HUES64 (cell line): ENCODE data around the gene NRF1. TPM values are rescaled to one million over a fixed set of nuclear protein-coding genes. Genes with fewer than 3 reads are reported as not detected.
"Not testable (repeated sequence)": the region's sequence is repeated elsewhere in the genome, so short reads cannot be mapped to it uniquely, and the experiment has no call there.

Experiments
- H3K27ac ChIP-seq: 2 replicates; pipeline ENCODE4 v1.7.0; 2013; ENCODE audit warnings: low read depth, low read length, inconsistent platforms
- H3K27me3 ChIP-seq: 2 replicates; pipeline ENCODE4 v1.6.1; 2013; ENCODE audit warnings: mild to moderate bottlenecking, low read length; ENCODE audit not compliant: insufficient read depth
- H3K36me3 ChIP-seq: 2 replicates; pipeline ENCODE4 v1.6.1; 2013; ENCODE audit warnings: mild to moderate bottlenecking, low read length; ENCODE audit not compliant: insufficient read depth
- H3K4me1 ChIP-seq: 2 replicates; pipeline ENCODE4 v1.6.1; 2013; ENCODE audit warnings: mild to moderate bottlenecking, low read length, moderate library complexity; ENCODE audit not compliant: insufficient read depth
- H3K4me3 ChIP-seq: 2 replicates; pipeline ENCODE4 v1.5.1; 2013; ENCODE audit warnings: mild to moderate bottlenecking, low read length, moderate library complexity
- H3K9ac ChIP-seq: 2 replicates; pipeline ENCODE4 v1.6.1; 2013; ENCODE audit warnings: mild to moderate bottlenecking, low read depth, low read length
- H3K9me3 ChIP-seq: 2 replicates; pipeline ENCODE4 v1.6.1; 2013; ENCODE audit warnings: low read depth, low read length; ENCODE audit not compliant: insufficient read depth
- WGBS: fragments of 150-250, 120-280 bp; methylation state at CpG from one replicate; pipeline ENCODE4 v1.1.7; 2013; ENCODE audit warnings: missing lambda C conversion rate; 5-methylcytosine and 5-hydroxymethylcytosine counted together
- polyA plus RNA-seq, 2 experiments: library from polyadenylated mRNA; stranded (reverse); fragments of 50-300 nt; gene quantifications; one replicate each; pipeline ENCODE4 v1.2.3, GENCODE V29; 2013

NRF1 gene
- 13.2 TPM for polyA plus RNA-seq (2013, experiment 1 of 2)
- polyA plus RNA-seq (2013, experiment 2 of 2), result 15.0 TPM

- H3K9ac ChIP-seq, result peak within 1 kb of the TSS; percentile 99
- no peaks in the 10 kb centered on the region for H3K27me3 ChIP-seq
- peak within 1 kb of the TSS; percentile 98 for H3K27ac ChIP-seq
- peaks cover 9% of the 10 kb centered on the region for H3K4me1 ChIP-seq
- no peaks in the 10 kb centered on the region for H3K9me3 ChIP-seq
- H3K36me3 ChIP-seq, result peaks cover 21% of the 10 kb centered on the region
- under 1% methylated on average over 98 of the region's 98 CpGs for WGBS
- peak within 1 kb of the TSS; percentile 80 for H3K4me3 ChIP-seq
Measured at GRCh38 chr7:129611246-129612111, at the start of gene NRF1. Gene NRF1 (plus strand): TSS chr7:129611720. CDS start chr7:129657352, 45,632 bp downstream.

GRCh38 chr7:129566323-129566722 lies 45.2 kb upstream of the NRF1 start:
- H3K4me3 ChIP-seq, H3K9ac ChIP-seq, H3K27ac ChIP-seq, H3K9me3 ChIP-seq, H3K27me3 ChIP-seq, H3K36me3 ChIP-seq, H3K4me1 ChIP-seq: not testable (repeated sequence)
- WGBS, result 87% methylated on average over 2 of the region's 2 CpGs

- Histone ChIP-seq H3K27ac (no peak overlapping the region), H3K4me3 (no peak overlapping the region), H3K4me1 (0 out of 2 replicates have a peak, but pooled peaks cover 4% of the 10 kb centered on the region), H3K9me3 (no peaks in the 10 kb centered on the region), H3K27me3 (no peaks in the 10 kb centered on the region), H3K36me3 (no peaks in the 10 kb centered on the region), H3K9ac (no peak overlapping the region)
- WGBS, result 93% methylated on average over 3 of the region's 3 CpGs
Measured at GRCh38 chr7:129567377-129567776, 44.1 kb upstream of the NRF1 start.

- no peak overlapping the region for H3K9ac ChIP-seq
- no CpG with 5 or more reads among the region's 1 CpG for WGBS
- H3K9me3 ChIP-seq, result no peaks in the 10 kb centered on the region
- no peaks in the 10 kb centered on the region for H3K36me3 ChIP-seq
- 0 out of 2 replicates have a peak, but pooled peaks cover 4% of the 10 kb centered on the region for H3K4me1 ChIP-seq
- H3K27ac ChIP-seq, result no peak overlapping the region
- H3K27me3 ChIP-seq, result no peaks in the 10 kb centered on the region
- no peak overlapping the region for H3K4me3 ChIP-seq
Measured at GRCh38 chr7:129568240-129568639, 43.3 kb upstream of the NRF1 start.

GRCh38 chr7:129569326-129569725 lies 42.2 kb upstream of the NRF1 start:
- WGBS, result 67% methylated on average over 4 of the region's 4 CpGs
- H3K9ac ChIP-seq, result no peak overlapping the region
- H3K27me3 ChIP-seq, result no peaks in the 10 kb centered on the region
- H3K4me3 ChIP-seq, result no peak overlapping the region
- no peaks in the 10 kb centered on the region for H3K36me3 ChIP-seq
- H3K4me1 ChIP-seq, result 0 out of 2 replicates have a peak, but pooled peaks cover 4% of the 10 kb centered on the region
- H3K9me3 ChIP-seq, result no peaks in the 10 kb centered on the region
- no peak overlapping the region for H3K27ac ChIP-seq

GRCh38 chr7:129569811-129570215 lies 41.7 kb upstream of the NRF1 start:
- Histone ChIP-seq H3K27ac (no peak overlapping the region), H3K36me3 (no peaks in the 10 kb centered on the region), H3K4me1 (0 out of 2 replicates have a peak, but pooled peaks cover 4% of the 10 kb centered on the region), H3K9ac (no peak overlapping the region), H3K27me3 (no peaks in the 10 kb centered on the region), H3K9me3 (no peaks in the 10 kb centered on the region), H3K4me3 (no peak overlapping the region)
- 89% methylated on average over 2 of the region's 2 CpGs for WGBS

GRCh38 chr7:129571201-129571600 lies 40.3 kb upstream of the NRF1 start:
- no peak overlapping the region for H3K4me3 ChIP-seq
- 94% methylated on average over 5 of the region's 5 CpGs for WGBS
- no peaks in the 10 kb centered on the region for H3K36me3 ChIP-seq
- H3K9me3 ChIP-seq, result no peaks in the 10 kb centered on the region
- H3K27ac ChIP-seq, result no peak overlapping the region
- no peak overlapping the region for H3K9ac ChIP-seq
- H3K27me3 ChIP-seq, result no peaks in the 10 kb centered on the region
- 0 out of 2 replicates have a peak, but pooled peaks cover 4% of the 10 kb centered on the region for H3K4me1 ChIP-seq

GRCh38 chr7:129572205-129572604 lies 39.3 kb upstream of the NRF1 start:
- no peak overlapping the region for H3K9ac ChIP-seq
- no peaks in the 10 kb centered on the region for H3K27me3 ChIP-seq
- no peaks in the 10 kb centered on the region for H3K9me3 ChIP-seq
- no peaks in the 10 kb centered on the region for H3K36me3 ChIP-seq
- H3K4me3 ChIP-seq, result no peak overlapping the region
- H3K27ac ChIP-seq, result no peak overlapping the region
- 0 out of 2 replicates have a peak, but pooled peaks cover 4% of the 10 kb centered on the region for H3K4me1 ChIP-seq
- over 99% methylated on average over 5 of the region's 5 CpGs for WGBS

GRCh38 chr7:129574487-129574886 lies 37.0 kb upstream of the NRF1 start:
- Histone ChIP-seq H3K4me3 (no peak overlapping the region), H3K36me3 (no peaks in the 10 kb centered on the region), H3K4me1 (0 out of 2 replicates have a peak, but pooled peaks cover 3% of the 10 kb centered on the region), H3K27ac (no peak overlapping the region), H3K27me3 (no peaks in the 10 kb centered on the region), H3K9me3 (peaks cover 8% of the 10 kb centered on the region), H3K9ac (no peak overlapping the region)
- 92% methylated on average over 3 of the region's 3 CpGs for WGBS

- Histone ChIP-seq H3K4me1 (no peaks in the 10 kb centered on the region), H3K9me3 (peaks cover 8% of the 10 kb centered on the region), H3K27ac (no peak overlapping the region), H3K9ac (no peak overlapping the region), H3K27me3 (no peaks in the 10 kb centered on the region), H3K36me3 (no peaks in the 10 kb centered on the region), H3K4me3 (no peak overlapping the region)
- WGBS, result 92% methylated on average over 7 of the region's 7 CpGs
Measured at GRCh38 chr7:129575699-129576098, 35.8 kb upstream of the NRF1 start.

- WGBS, result 95% methylated on average over 2 of the region's 2 CpGs
Measured at GRCh38 chr7:129576138-129576537, 35.4 kb upstream of the NRF1 start.

More at GRCh38 chr7:129576138-129576537, 35.4 kb upstream of the NRF1 start:
- Histone ChIP-seq H3K36me3 (no peaks in the 10 kb centered on the region), H3K9ac (no peak overlapping the region), H3K27me3 (no peaks in the 10 kb centered on the region), H3K4me1 (no peaks in the 10 kb centered on the region), H3K4me3 (no peak overlapping the region), H3K9me3 (peaks cover 8% of the 10 kb centered on the region), H3K27ac (no peak overlapping the region)
